NCI-H345 treated with DMSO at 0.1 percent for 48 hours (cell line): ENCODE results near the gene CHN2.

Source experiments
- DNase-seq: peaks from one replicate; lab custom pipeline; 2025; ENCODE audit not compliant: unreplicated experiment; lab: John Stamatoyannopoulos, UW

The CHN2 gene

DNA sequence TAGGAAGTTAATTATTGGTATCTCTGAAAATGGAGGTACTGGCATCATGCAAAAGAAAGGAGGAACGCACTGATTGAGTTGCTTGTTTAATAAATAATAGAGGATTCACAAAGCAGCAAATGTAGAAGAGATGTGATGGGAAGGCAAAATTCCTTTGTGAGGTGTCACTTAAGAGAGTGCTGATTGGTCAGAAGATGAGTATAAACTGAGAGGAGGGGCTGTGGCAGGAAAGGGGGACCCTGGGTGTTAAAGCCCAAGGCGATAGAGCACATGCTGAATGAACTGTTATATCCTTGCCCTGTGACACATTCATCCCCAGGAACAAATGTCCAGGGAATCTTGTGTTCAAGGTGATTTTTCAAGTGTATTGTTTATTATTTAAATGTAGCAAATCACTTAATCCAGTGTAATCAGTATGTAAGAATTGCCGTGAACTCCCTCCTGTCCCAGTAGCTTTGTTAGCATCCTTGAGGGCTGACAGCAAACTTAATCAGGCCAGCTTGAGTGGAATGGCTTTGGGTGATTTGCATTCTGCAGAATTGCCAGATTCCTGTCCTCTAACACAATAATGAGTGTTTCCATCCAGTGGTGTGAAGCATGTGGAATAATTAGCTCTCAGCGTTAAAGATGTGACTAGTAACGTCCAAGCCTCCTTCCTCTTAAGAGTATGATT is 111.9 kb downstream of the CHN2 start:
- DNase-seq = no peak

DNA sequence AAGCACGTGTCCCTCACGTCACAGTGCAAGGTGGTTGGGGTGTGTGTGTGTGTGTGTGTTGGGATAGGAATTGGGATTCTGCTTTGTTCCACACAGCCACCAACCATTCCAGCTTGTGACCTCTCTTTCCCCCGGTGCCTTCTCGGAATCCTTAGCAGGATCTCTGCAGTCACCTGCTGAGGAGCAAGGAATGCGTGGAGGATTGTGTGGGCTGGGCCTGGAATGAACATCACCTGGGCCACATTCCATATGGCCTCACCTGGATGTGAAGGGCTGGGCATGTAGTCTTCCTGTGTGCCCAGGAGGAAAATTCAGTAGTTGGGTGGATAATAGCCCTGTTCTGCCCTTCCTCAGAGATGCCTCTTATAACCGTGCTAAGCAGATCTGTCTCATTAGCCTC is 113.8 kb downstream of the CHN2 start:
- no peak for DNase-seq

DNA sequence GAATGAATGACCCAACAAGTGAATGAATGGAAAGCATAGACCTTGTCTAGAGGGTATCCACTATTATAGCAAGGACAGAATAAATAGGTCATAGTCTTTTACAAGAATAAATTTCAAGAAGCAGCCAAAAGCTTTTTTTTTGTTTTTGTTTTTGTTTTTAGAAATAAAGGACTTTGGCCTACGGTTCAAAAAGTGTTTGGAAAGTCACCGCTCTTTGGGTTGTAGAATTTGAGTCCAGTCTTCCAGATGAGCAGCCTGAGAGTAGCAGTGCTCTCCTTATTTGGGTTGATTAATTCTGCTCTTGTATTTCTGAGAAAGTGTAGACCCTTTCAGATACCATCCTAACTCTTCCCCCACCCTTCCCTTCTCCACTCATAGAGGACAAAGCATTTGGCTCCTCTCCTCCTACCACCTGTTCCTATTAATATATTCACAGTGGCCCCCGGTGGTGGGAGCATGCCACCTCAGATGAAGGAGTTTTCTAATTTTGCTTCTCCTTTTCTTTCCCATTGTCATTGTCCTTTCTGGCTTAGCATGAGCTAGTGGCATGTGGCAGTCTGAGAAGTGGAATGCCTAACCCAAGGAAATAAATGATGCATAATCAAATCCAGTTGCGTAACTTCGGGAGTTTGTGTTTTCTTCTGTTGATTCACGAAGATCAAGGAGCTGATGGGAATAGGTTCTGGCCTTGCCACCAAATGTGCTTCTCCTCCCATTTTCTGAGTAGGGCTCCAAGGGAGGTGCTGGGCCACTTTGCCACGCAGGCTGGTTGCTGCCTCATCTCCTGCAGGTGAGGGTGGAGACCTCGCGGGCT is 114.7 kb downstream of the CHN2 start:
- no peak for DNase-seq

DNA sequence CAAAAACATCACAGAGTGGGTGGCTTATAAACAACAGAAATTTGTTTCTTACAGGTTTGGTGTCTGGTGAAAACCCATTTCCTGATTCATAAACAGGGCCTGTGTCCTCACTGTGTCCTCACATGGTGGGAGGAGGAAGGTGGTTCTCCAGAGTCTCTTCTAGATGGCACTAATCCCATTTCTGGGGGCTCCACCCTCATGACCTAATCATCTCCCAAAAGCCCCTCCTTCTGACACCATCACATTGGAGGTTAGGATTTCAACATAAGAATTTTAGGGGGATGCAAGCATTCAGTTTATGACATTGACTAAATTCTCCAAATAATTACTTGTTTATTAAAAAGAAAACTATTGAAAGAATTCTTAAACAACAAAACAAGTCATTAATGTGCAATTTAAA is 116.0 kb downstream of the CHN2 start:
- DNase-seq = no peak

DNA sequence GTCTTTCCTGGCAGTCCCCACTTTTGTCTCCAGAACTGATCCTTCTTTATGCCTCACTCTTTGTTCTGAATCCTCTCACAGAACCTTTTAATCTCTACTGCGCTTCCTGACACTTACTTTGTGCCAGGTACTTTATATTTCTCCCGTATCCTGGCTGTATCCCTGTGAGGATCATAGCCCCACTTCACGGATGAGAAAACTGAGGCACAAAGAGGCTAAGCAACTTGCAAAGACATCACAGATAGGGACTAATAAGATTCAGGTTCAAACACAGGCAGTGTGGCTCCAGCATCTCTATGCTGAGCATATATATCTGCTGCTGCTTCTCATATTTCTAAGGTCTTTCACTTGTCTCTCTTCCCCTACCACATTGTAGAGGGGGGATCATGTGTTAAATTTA is 116.7 kb downstream of the CHN2 start:
- no peak for DNase-seq

DNA sequence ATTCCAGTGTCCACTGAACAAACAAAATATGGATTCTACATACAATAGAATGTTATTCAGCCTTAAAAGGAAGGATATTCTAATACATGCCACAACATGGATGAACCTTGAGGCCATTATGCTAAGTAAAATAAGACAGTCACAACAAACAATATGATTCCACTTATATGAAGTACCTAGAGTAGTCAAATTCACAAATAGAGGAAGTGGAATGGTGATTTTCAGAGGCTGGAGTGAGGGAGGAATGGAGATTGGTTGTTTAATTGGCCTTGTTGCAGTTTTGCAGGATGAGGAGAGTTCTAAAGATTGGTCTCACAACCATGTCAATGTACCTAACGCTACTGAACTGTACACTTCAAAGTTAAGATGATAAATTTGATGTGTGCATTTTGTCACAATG is 119.6 kb downstream of the CHN2 start:
- no peak for DNase-seq

DNA sequence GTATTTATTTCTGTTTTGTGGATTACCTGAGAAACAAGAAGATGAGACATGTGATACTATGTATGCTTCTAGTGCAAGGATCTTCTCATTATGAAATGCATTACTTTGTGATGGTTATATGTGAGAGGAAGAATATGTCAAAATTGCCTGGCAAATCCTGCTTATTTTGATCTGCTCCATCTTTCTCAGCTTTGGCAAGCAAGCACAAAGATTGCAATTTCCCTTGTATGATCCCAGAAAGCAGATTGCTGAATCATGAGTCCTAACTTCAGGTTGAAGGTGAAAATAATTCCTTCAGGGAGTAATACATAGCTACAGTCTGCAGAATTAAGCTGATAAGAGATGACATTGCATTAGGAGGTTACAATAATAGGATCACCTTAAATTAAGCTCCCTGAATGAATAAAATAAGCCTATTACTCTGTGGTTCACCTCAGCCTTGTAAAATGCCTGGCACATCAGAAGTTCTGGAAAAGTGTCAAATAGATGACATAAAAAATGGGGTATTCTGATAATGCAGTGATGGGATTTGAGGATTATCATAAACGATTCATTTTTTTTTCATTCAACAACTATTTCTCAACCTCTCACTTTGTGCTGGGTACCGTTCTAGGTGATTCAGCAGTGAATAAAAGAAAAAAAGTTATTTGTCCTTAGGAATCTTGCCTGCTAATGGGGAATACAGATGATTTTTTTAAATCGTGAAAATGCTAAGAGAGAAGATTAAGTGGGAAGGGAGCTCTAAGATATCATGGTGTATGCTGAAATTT is 120.7 kb downstream of the CHN2 start:
- no peak for DNase-seq

DNA sequence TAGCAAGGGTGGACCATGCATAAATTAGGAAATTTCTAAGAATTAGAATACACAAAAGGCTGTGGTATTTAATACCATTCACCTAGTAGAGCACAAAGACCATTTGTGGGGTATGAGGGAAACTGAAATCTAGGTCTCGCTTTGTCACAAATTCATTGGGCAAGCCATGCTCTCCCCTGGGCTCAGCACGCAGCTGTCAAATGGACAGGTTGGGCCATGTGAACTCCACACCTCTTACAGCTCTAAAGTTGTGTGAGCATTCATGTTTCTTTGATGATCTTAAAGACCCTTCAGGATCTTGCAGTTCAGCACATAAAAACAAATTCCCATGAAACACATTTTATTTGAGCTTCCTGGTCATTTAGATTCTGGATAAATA is 121.3 kb downstream of the CHN2 start:
- DNase-seq = no peak

DNA sequence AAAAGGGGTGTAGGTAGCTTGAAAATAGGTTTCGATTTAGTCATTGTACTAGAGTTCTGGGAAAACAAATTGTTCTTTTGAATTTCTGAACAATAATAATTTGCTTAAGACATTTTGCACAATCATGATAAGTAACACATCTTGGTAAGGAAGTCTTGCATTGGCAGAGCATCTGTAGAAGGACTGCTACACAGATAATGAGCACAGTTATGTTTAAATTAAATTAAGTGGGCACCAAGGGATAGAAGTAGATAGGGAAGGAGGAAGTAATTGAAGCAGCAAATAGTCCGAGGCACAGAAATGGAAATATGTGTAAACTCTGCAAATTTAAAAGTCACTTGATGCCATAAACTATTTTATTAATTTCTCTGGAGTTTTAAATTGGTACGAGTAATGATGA is 122.4 kb downstream of the CHN2 start:
- DNase-seq = no peak

DNA sequence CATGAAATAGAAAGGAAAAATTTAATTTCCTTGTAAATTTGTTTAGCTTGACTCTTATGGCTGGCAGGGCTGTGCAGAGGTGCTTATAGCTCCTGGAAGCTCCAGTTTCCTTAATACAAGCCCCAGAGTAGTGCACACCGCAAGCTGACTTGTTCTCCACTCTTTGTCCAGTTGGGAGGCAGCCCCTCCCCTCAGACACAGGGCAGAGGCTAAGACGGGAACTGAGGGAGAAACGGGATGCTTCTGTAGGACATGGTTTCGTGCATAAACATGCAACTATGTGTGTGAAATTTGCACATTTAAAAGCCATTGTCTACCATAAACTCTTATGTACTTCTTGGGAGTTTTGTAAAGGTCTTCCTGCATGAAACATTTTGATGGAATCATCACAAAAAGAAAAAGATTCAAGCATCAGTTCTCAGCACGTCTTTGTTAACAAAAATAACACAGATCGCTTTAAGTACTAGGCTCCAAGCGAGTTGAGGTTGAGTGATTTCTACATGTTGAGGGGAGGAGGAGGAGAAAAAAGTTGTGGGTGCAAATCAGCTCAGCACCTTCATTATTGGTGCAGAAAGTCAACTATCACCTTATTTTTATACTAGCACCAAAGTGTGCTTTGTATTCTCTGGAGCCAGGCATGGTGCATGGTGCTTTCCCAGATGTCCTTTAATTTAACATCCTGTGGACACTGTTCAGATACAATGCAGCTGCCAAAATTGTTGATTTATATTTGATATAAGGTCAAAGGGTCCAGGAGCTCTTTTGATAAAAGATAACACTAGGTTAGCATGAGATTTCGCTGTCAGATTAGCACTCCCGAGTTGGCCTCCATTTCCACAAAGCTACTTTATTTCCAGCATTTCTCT is 124.5 kb downstream of the CHN2 start:
- DNase-seq = no peak

DNA sequence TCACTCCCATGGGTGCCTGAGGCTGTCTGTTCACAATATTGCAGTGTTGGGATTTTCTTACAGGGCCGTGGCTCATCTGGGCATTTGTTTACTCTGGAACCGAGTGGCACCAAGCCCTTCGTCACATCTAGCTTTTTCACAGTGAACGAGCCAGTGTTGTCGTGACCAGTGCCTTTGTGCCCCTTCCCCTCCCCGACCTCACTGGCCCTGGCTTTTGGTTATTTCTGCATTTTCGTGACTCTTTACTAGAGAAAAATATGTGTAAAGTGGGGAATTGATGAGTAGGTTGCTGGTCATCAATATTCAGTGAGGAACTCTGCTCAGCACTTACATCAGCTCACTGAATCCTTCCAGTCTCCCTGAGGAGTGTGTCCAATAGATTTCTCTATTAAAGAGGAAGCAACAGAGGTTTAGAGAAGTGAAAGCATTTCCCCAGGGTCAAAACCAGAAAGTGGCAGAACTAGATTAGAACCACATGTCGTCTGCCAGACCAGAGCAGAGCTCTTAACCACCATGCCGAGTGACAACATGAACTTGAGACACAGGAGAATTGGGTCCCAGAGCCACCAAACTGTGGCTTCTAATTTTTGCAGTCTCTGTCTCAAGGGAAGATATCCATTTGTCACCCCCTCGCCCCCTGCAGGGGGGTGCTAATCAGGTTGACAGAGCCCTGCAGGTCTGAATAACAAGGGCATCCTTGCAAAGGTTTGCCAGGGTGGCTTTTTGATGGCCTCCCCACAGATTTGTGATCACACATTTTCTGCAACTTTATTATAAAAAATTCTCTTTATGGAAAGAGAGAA is 125.3 kb downstream of the CHN2 start:
- DNase-seq = no peak

DNA sequence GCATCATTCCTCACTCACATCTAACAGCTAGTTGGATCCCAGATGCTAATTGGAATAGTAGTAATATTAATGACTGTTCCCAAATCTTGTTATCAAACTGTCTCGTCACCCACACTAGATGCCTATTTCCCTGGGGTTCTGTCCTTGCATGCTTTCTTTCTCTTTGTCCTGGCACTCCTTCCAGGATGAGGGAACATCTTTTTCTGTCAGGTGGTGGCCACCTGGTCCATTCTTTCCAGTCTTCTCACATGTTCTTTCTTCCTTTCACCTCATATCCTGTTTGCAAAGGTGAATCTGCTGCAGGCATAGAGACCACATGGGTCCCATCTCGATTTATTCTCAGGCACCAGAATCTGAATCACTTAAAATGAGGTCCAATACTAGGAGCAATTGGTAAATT is 126.0 kb downstream of the CHN2 start:
- DNase-seq = no peak

DNA sequence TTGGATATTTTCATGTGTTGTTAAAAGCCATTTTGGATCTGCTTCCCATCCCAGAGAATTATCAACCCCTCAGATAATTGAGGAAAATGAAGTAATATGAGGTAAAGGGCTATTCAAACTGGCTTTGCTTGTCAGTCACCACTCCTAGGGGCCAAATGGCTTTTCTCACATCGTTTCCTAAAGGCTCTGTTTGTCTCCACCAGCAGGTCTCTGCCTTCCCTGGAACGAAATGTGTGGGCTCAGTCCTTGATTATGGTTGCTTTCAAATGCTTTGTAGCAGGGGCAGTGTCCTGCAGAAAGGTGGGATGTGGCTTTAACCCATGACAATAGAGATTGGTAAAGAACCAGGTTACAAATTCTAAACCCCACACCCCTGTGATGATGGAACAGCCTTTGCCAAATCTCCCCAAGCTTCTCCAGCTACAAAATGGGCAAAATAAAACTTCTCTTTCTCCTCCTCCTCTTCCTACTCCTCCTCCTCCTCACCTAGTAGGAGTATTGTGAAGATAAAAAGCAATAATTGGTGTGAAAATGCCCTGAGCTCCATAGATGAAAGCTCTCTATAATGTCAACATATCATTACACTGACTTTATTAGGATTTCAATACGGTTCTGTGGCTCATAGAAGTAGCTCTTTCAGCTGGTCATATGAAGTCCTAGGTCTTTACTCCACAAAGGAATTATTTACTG is 127.6 kb downstream of the CHN2 start:
- DNase-seq = no peak

DNA sequence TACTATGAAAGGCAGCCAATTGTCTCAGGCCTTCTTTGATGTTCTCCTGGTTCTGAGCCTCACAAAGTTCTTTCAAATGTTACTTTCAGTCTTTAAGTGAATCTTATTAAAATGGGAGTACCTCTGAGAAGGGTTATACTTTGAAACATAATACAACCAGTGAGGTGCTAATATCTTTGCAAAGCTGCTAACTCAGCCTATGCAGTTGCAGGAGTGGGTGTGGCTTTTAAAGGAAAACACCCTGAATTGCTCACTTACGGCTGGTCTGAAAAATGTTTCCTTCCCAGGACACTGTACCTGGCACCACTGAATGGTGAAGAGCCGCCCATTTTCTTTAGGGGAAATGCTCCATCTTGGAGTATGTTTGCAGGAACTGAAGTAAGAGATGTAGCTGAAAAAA is 130.9 kb downstream of the CHN2 start:
- no peak for DNase-seq

DNA sequence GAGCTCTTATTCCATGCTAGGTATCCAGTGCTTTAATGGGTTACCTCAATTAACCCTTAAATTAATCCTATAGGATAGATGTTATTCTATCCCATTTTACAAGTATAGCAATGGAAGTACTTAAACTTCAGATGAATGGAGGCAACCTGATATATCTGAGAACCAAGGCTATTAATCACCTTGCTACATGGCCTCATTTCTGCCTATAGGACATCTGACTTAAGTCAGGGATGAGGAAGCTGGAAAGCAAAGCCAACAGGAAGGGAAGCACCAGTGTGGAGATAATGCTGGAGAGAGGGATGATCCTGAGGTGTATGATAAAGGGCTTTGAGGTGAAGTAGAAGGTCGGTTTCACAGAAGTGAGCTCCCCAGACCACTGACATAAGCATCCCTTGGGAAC is 132.3 kb downstream of the CHN2 start:
- no peak for DNase-seq

DNA sequence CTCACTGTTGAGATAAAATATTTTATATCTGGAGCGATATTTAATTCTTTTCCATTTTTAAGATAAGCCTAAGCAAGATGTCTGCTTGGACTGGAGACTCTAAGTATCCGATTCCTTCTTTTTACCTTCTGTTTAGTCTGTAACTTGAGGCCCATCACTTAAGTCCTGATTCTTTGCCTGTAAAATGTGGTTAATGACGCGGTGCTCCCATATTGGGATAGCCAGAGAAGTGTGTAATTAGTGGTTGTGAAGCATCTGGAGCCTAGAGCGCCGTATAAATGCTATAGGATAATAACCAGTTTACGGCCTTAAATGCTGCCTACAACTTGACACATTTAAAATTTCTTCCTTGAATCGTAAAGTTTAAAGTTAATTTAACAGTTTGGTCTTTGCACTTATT is 132.9 kb downstream of the CHN2 start:
- peak; percentile 62 for DNase-seq

DNA sequence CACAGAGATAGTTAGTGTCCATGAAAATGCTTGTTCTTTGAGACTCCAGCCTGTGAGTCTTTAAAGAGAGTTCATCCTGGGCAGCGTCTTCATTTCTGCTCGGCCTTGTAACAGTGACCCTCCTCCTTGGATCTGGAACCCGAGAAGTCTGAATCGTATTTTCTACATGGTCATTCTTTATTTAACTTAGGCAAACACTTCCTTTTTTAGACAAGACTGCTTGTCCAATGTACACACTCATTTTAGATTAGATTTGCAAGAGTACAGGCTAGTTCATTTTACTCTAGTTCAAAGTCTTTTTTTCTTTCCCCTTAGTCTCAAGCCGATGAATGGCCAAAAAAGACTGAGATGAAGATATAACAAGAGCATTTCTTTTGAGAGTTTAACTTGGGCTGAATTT is 133.5 kb downstream of the CHN2 start:
- no peak for DNase-seq

DNA sequence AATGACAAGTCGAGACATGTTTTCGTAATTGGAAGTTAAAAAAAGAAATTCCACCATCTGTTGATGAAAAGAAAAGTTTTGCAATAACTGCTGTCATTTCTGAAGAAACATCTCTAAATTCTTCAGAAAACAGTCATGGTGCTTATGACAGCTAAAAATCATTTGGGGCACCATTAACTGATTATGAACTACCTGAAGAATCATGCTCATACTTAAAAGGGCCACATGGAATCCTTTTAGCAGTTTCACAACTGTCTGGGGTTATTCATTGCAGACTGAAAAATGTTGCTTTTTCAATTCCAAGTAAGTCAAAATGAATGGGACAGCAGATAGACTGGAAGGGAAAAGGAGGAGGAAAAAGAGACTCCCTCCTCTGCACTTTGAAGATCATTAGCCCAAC is 134.2 kb downstream of the CHN2 start:
- no peak for DNase-seq

DNA sequence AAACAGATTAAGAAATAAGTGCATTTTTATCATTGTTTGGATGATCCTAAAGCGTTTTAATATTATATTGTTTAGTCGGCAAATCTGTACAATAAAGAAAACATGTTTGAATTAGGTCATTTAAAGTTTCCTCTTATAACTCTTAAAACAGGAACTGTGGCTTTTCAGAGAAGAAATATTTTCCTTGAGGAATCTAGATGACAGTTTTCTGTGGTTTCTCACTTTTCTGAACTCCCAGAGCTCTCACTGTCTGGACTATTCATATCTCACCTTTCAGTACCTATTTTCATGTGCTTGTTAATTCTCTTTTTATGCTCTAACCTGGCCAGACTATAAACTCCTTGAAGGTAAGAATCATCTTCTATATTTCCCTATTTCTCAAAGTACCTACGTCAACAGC is 135.1 kb downstream of the CHN2 start:
- DNase-seq = no peak

DNA sequence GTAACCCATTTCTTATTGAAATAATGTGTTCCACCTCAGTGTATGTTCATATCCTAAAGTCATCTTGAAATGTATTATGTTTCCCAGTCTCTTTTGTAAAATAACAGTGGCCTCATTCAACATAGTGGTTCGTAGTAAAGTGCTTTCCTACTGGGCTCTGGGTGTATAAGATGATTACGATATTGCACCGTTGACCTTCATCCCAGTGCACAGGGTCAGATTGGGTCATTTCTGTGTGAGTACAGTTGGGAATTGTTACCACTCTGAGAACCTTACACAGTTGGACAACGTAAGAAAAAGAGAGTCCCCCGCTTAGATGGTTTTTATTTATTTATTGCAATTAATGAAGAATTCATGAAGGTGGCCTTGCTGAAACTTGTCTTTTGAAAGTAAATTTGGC is 135.6 kb downstream of the CHN2 start:
- DNase-seq = no peak
